Keratinocyte (primary cell): ENCODE measurements around the gene ATP6V1C2. TPM values are rescaled to one million over a fixed set of nuclear protein-coding genes. Genes with fewer than 3 reads are reported as not detected.

Experiments
- DNase-seq: peaks from one replicate; pipeline ENCODE4 v3.0.0-alpha.2; 2011; ENCODE audit warnings: low read depth, missing footprints, low spot score
- FAIRE-seq: peaks from 2 replicates; lab custom pipeline; 2011; peaks lifted over from hg19 to GRCh38; lab: Jason Lieb, UNC
- H2AFZ ChIP-seq: 2 replicates; pipeline ENCODE4 v1.6.0; 2012; ENCODE audit warnings: low read length, control low read depth, inconsistent platforms; ENCODE audit not compliant: control insufficient read depth
- H3K27ac ChIP-seq: 2 replicates; pipeline ENCODE4 v1.5.1; 2011; ENCODE audit warnings: low read length; ENCODE audit not compliant: control insufficient read depth, insufficient read depth
- H3K27me3 ChIP-seq: 3 replicates; pipeline ENCODE4 v1.6.0; 2011; ENCODE audit warnings: low read length; ENCODE audit not compliant: control insufficient read depth, insufficient read depth; ENCODE audit errors: extremely low read depth
- H3K36me3 ChIP-seq, 2 experiments: 2 replicates in 1 of 2; 3 replicates in 1 of 2; pipeline ENCODE4 v1.5.1; 2011; ENCODE audit warnings: low read length in 2 of 2, mild to moderate bottlenecking in 1 of 2; ENCODE audit not compliant: control insufficient read depth in 2 of 2, insufficient read depth in 2 of 2; ENCODE audit errors: extremely low read depth in 1 of 2
- H3K4me1 ChIP-seq: 3 replicates; pipeline ENCODE4 v1.5.1; 2011; ENCODE audit warnings: low read length; ENCODE audit not compliant: control insufficient read depth, insufficient read depth; ENCODE audit errors: extremely low read depth
- H3K4me2 ChIP-seq: 3 replicates; pipeline ENCODE4 v1.6.0; 2011; ENCODE audit warnings: low read depth, low read length; ENCODE audit not compliant: control insufficient read depth, insufficient read depth; ENCODE audit errors: extremely low read depth
- H3K4me3 ChIP-seq, 3 experiments: fragments of 200-600 bp in 1 of 3; sonication (generic) in 1 of 3; 2 replicates in 2 of 3; 3 replicates in 1 of 3; pipeline ENCODE4 v1.5.1; 2011 to 2016; ENCODE audit warnings: low read length in 3 of 3, mild to moderate bottlenecking in 3 of 3, control low read depth in 2 of 3, inconsistent platforms in 1 of 3, low read depth in 1 of 3, mixed read lengths in 1 of 3, mixed run types in 1 of 3, moderate library complexity in 1 of 3; ENCODE audit not compliant: control insufficient read depth in 2 of 3, insufficient read depth in 2 of 3; ENCODE audit errors: extremely low read depth in 1 of 3
- H3K79me2 ChIP-seq: 2 replicates; pipeline ENCODE4 v1.6.0; 2012; ENCODE audit warnings: low read length; ENCODE audit not compliant: control insufficient read depth, insufficient read depth
- H3K9ac ChIP-seq: 3 replicates; pipeline ENCODE4 v1.6.0; 2011; ENCODE audit warnings: low read length; ENCODE audit not compliant: control insufficient read depth, insufficient read depth; ENCODE audit errors: extremely low read depth
- H3K9me1 ChIP-seq: 3 replicates; pipeline ENCODE4 v1.6.0; 2011; ENCODE audit warnings: low read length; ENCODE audit not compliant: control insufficient read depth, insufficient read depth; ENCODE audit errors: extremely low read depth
- H3K9me3 ChIP-seq: 2 replicates; pipeline ENCODE4 v1.5.1; 2012; ENCODE audit warnings: low read depth, low read length; ENCODE audit not compliant: control insufficient read depth
- H4K20me1 ChIP-seq: 3 replicates; pipeline ENCODE4 v1.6.0; 2011; ENCODE audit warnings: low read length; ENCODE audit not compliant: control insufficient read depth, insufficient read depth; ENCODE audit errors: extremely low read depth
- EZH2 ChIP-seq: IDR thresholded peaks from one replicate; pipeline ENCODE4 v1.6.1; 2012; ENCODE audit warnings: inconsistent platforms, mild to moderate bottlenecking, low read length, moderate library complexity
- dilution Hi-C: fragments of 300-500 bp; cut with MboI; formaldehyde crosslinking; loops from one replicate; pipeline ENCODE4 v1.7.0; 2020; ENCODE audit warnings: low sequenced_read_pairs; ENCODE audit not compliant: extremely low pct_ligation_motif_present
- polyA plus RNA-seq, 5 experiments: library from polyadenylated mRNA; depleted of rRNA in 3 of 5; stranded (reverse) in 3 of 5; stranded (forward) in 1 of 5; unstranded in 1 of 5; fragments of >200 nt; gene quantifications; 1 replicate in 1 of 5; 2 replicates in 3 of 5; 3 replicates in 1 of 5; pipeline versions ENCODE4 v1.2.1 to v1.2.3, GENCODE V29; 2011 to 2012; ENCODE audit warnings: missing spikeins in 2 of 5, low read depth in 1 of 5, low replicate concordance in 1 of 5
- TF ChIP-seq, protein P1 (sequence below), 3 experiments: IDR thresholded peaks in 1 of 3; conservative IDR thresholded peaks in 1 of 3; optimal IDR thresholded peaks in 1 of 3; 2 replicates in 2 of 3; 3 replicates in 1 of 3; pipeline versions ENCODE3 to v1.5.1; 2011; ENCODE audit warnings: low read length in 3 of 3, mild to moderate bottlenecking in 3 of 3, moderate library complexity in 2 of 3, control low read depth in 1 of 3, inconsistent platforms in 1 of 3; ENCODE audit not compliant: insufficient read depth in 2 of 3; ENCODE audit errors: extremely low read depth in 1 of 3

The ATP6V1C2 gene
- polyA plus RNA-seq, 1 donor (not counting 4 experiments of a cell fraction or from before 2014, with no cell fraction given) = 0.55 TPM

DNA sequence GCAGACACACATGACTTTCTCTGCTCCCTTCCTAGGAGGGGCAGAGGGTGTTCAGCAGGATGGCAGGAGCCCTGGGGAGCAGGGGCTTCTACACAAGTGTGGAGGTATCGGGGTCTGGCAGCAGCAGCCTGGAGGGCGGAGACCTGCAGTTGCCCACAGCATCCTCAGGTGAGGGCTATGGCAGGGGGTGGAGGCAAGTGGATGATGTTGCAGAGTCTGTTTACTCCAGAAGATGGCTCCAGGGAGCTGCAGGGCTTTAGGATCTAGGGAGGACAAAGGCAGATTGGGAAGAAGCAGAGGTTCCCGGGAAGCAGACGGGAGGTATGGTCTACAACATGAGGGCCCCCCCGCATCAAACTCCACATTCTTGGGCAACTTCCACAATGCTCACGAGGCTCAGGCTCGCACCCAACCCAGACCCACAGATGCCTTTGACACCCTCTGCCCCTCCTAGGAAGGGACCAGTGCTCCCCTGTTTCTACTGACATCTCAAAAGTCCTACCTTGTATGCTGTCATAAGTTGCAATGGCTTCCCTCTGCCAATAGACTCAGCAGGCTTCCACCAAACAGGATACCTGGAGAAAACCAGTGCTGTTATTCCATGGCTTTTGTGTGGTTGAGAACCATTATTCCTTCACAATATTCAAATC, 12.0 kb upstream of the ATP6V1C2 start:
- dilution Hi-C loops = loop anchor here (10.0 kb wide), 1 partner anchor 75 kb away; no protein-coding TSS in a partner anchor
- Histone ChIP-seq H3K4me1 (peaks cover 3% of the 10 kb centered on the region), H3K4me3 (no peak overlapping the region), H3K9ac (no peak overlapping the region), H3K9me1 (no peaks in the 10 kb centered on the region), H4K20me1 (no peaks in the 10 kb centered on the region), H3K9me3 (no peaks in the 10 kb centered on the region), H3K27ac (no peak overlapping the region), H3K36me3 (no peaks in the 10 kb centered on the region), H3K79me2 (no peaks in the 10 kb centered on the region), H3K27me3 (peaks cover 8% of the 10 kb centered on the region), H2AFZ (peak overlapping the region; percentile 52), H3K4me2 (peak overlapping the region; percentile 8)
- DNase-seq (no peak), FAIRE-seq (peak; percentile 51)
- no peak for TF ChIP-seq EZH2
- TF ChIP-seq, protein P1, sequence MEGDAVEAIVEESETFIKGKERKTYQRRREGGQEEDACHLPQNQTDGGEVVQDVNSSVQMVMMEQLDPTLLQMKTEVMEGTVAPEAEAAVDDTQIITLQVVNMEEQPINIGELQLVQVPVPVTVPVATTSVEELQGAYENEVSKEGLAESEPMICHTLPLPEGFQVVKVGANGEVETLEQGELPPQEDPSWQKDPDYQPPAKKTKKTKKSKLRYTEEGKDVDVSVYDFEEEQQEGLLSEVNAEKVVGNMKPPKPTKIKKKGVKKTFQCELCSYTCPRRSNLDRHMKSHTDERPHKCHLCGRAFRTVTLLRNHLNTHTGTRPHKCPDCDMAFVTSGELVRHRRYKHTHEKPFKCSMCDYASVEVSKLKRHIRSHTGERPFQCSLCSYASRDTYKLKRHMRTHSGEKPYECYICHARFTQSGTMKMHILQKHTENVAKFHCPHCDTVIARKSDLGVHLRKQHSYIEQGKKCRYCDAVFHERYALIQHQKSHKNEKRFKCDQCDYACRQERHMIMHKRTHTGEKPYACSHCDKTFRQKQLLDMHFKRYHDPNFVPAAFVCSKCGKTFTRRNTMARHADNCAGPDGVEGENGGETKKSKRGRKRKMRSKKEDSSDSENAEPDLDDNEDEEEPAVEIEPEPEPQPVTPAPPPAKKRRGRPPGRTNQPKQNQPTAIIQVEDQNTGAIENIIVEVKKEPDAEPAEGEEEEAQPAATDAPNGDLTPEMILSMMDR (optimal IDR thresholded peaks at IDR 0.05 in 1 of 3, IDR thresholded peaks at IDR 0.05 in 1 of 3, conservative IDR thresholded peaks at IDR 0.05 in 1 of 3; ENCODE audit: extremely low read depth in 1 of 3, insufficient read depth in 2 of 3, low read length in 3 of 3) = peak; percentile 62 to 88 (median 86)

DNA sequence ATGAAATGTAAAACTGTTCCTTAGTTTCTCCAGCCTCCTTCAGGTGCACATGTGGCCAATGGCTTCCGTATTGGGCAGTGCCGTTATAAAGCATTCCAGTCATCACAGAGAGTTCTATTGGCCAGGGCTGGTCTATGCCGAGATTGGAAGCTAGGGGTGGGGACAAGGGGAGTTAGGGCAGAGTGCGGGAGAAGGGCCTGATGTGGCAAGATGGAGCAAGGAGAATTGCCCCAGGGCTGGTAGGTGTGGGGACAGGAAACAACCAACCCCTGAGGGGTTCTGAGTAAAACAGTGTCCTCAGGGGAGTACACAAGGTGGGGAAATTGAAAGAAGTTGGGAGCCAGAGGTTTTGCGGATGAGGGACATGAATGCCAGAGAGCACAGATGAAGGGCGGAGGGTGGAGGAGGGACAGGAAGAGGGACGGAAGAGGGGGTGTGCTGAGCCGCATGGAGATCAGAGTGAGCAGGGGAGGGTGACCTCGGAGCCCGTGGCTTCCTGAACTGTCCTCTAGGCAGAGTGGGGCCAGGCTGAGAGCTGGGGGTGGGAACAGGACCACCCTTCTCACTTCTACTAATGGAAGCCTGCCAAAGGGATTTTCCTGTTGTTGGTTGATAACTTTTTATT, 9.1 kb upstream of the ATP6V1C2 start:
- H3K4me2 ChIP-seq = peak overlapping the region; percentile 22
- H2AFZ ChIP-seq = peak overlapping the region; percentile 64
- TF ChIP-seq, protein P1 (optimal IDR thresholded peaks at IDR 0.05 in 1 of 3, IDR thresholded peaks at IDR 0.05 in 1 of 3, conservative IDR thresholded peaks at IDR 0.05 in 1 of 3; ENCODE audit: extremely low read depth in 1 of 3, insufficient read depth in 2 of 3, low read length in 3 of 3) = peak in 1 of 3 experiments; percentile 2
- TF ChIP-seq EZH2 = no peak
- peaks cover 12% of the 10 kb centered on the region for H3K4me1 ChIP-seq
- H3K27me3 ChIP-seq = peaks cover 8% of the 10 kb centered on the region
- no peaks in the 10 kb centered on the region for H3K36me3 ChIP-seq
- no peaks in the 10 kb centered on the region for H3K9me1 ChIP-seq
- DNase-seq (no peak), FAIRE-seq (no peak)
- H3K4me3 ChIP-seq = no peak overlapping the region
- H3K9me3 ChIP-seq = no peaks in the 10 kb centered on the region
- H3K79me2 ChIP-seq = no peaks in the 10 kb centered on the region
- dilution Hi-C loops = no loop called here
- H3K27ac ChIP-seq = no peak overlapping the region
- no peak overlapping the region for H3K9ac ChIP-seq
- H4K20me1 ChIP-seq = no peaks in the 10 kb centered on the region
